Measurements from ENCODE around the gene SERPINB13. TPM values are rescaled to one million over a fixed set of nuclear protein-coding genes. Genes with fewer than 3 reads are reported as not detected.

The SERPINB13 gene
- total RNA-seq, 3 donors from 2014 or later (not counting 1 experiment from before 2014, with no cell fraction given): not detected

GRCh38 chr18:63596964-63597363 lies 9.8 kb downstream of the SERPINB13 start:
- DNase-seq (no peak), ATAC-seq (no peak)
- Histone ChIP-seq H3K4me1 (ENCODE audit: control insufficient read depth, insufficient read depth, low read length) (no peaks in the 10 kb centered on the region), H3K4me3 (ENCODE audit: low read length) (no peak overlapping the region), H3K36me3 (ENCODE audit: control insufficient read depth, insufficient read depth, low read length) (no peaks in the 10 kb centered on the region), H3K9me3 (ENCODE audit: control insufficient read depth, insufficient read depth, low read length) (no peaks in the 10 kb centered on the region), H3K27me3 (ENCODE audit: control insufficient read depth, insufficient read depth, low read length) (no peaks in the 10 kb centered on the region), H3K27ac (ENCODE audit: low read length) (no peak overlapping the region)
- 84% methylated on average over 14 of the region's 14 CpGs for WGBS (ENCODE audit: insufficient coverage)
- TF ChIP-seq, protein P1, sequence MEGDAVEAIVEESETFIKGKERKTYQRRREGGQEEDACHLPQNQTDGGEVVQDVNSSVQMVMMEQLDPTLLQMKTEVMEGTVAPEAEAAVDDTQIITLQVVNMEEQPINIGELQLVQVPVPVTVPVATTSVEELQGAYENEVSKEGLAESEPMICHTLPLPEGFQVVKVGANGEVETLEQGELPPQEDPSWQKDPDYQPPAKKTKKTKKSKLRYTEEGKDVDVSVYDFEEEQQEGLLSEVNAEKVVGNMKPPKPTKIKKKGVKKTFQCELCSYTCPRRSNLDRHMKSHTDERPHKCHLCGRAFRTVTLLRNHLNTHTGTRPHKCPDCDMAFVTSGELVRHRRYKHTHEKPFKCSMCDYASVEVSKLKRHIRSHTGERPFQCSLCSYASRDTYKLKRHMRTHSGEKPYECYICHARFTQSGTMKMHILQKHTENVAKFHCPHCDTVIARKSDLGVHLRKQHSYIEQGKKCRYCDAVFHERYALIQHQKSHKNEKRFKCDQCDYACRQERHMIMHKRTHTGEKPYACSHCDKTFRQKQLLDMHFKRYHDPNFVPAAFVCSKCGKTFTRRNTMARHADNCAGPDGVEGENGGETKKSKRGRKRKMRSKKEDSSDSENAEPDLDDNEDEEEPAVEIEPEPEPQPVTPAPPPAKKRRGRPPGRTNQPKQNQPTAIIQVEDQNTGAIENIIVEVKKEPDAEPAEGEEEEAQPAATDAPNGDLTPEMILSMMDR (IDR thresholded peaks at IDR 0.05): no peak
- Mint-ChIP-seq H3K36me3 (no peaks in the 10 kb centered on the region), H3K27ac (no peak overlapping the region), H3K27me3 (ENCODE audit: low read depth in 2 of 2) (peaks cover 7 to 12% of the 10 kb centered on the region in 2 donors), H3K9me3 (no peaks in the 10 kb centered on the region), H3K4me1 (no peaks in the 10 kb centered on the region), H3K4me3 (no peak overlapping the region)
- intact Hi-C loops (cut with micrococcal nuclease): no loop called here

DNA sequence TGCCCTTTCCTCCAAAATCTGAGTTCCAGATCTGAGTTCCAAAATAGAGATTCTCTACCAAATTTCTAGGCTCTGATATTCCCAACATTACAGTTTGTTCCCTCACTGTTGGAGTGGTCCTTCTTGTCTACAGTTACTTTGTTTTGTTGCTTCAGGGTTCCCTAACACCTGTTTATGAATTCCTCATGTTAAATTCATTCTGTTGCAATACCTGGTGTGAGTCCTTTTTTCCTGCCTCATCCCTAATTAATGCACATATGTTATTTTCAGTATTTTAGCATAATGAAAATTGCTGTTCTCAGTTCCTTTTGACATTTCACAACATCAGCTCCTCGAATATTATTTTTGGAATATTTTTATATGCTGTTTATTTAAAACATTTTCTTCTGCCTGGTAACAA lies 16.2 kb downstream of the SERPINB13 start:
- H3K27me3 ChIP-seq (ENCODE audit: control insufficient read depth, insufficient read depth, low read length): no peaks in the 10 kb centered on the region
- H3K4me1 ChIP-seq (ENCODE audit: control insufficient read depth, insufficient read depth, low read length): no peaks in the 10 kb centered on the region
- TF ChIP-seq, protein P1 (IDR thresholded peaks at IDR 0.05): no peak
- Mint-ChIP-seq H3K4me1 (no peaks in the 10 kb centered on the region), H3K36me3 (no peaks in the 10 kb centered on the region), H3K4me3 (no peak overlapping the region), H3K9me3 (peaks cover 0 to 3% of the 10 kb centered on the region in 2 donors), H3K27me3 (ENCODE audit: low read depth in 2 of 2) (peaks cover 2 to 8% of the 10 kb centered on the region in 2 donors), H3K27ac (no peak overlapping the region)
- no peaks in the 10 kb centered on the region for H3K36me3 ChIP-seq (ENCODE audit: control insufficient read depth, insufficient read depth, low read length)
- H3K4me3 ChIP-seq (ENCODE audit: low read length): no peak overlapping the region
- ATAC-seq: no peak
- H3K9me3 ChIP-seq (ENCODE audit: control insufficient read depth, insufficient read depth, low read length): no peaks in the 10 kb centered on the region
- H3K27ac ChIP-seq (ENCODE audit: low read length): no peak overlapping the region
- no CpG with 5 or more reads among the region's 1 CpG for WGBS (ENCODE audit: insufficient coverage)
- no peak for DNase-seq
- intact Hi-C loops (cut with micrococcal nuclease): no loop called here

DNA sequence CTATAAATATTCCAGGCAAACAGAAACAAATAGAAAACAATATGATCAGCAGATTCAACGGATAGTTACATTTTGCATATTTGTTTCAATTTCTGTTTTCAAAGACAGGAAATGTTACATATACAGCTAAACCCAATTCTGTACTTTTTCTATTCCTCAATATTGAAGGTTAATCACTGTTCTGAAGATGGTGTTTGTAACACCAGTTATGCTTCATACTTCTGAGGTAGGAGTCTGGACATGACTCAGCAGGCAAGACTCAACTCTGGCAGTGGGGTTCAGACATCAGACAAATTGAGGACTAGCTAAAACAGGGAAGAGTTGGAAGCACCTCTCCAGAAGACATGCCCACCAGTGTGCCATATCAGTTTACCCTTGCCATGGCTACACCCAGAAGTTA lies 16.6 kb downstream of the SERPINB13 start:
- Mint-ChIP-seq H3K4me1 (no peaks in the 10 kb centered on the region), H3K27ac (no peak overlapping the region), H3K4me3 (no peak overlapping the region), H3K36me3 (no peaks in the 10 kb centered on the region), H3K27me3 (ENCODE audit: low read depth in 2 of 2) (peaks cover 2 to 8% of the 10 kb centered on the region in 2 donors), H3K9me3 (peaks cover 0 to 3% of the 10 kb centered on the region in 2 donors)
- no CpG with 5 or more reads among the region's 1 CpG for WGBS (ENCODE audit: insufficient coverage)
- H3K36me3 ChIP-seq (ENCODE audit: control insufficient read depth, insufficient read depth, low read length): no peaks in the 10 kb centered on the region
- ATAC-seq (no peak), DNase-seq (no peak)
- no peak overlapping the region for H3K4me3 ChIP-seq (ENCODE audit: low read length)
- intact Hi-C loops (cut with micrococcal nuclease): no loop called here
- H3K27me3 ChIP-seq (ENCODE audit: control insufficient read depth, insufficient read depth, low read length): no peaks in the 10 kb centered on the region
- TF ChIP-seq, protein P1 (IDR thresholded peaks at IDR 0.05): no peak
- H3K4me1 ChIP-seq (ENCODE audit: control insufficient read depth, insufficient read depth, low read length): no peaks in the 10 kb centered on the region
- no peak overlapping the region for H3K27ac ChIP-seq (ENCODE audit: low read length)
- H3K9me3 ChIP-seq (ENCODE audit: control insufficient read depth, insufficient read depth, low read length): no peaks in the 10 kb centered on the region

All from natural killer cell (primary cell).